Astrocyte (in vitro differentiated cells and primary cell): ENCODE data around the gene PECR.

Experiments used
- EZH2 ChIP-seq: IDR thresholded peaks from 2 replicates; pipeline ENCODE4 v1.6.1; 2012; ENCODE audit warnings: mild to moderate bottlenecking, low read length, inconsistent platforms; ENCODE audit not compliant: insufficient read depth
- TF ChIP-seq, protein P1 (sequence below): IDR thresholded peaks from 2 replicates; pipeline ENCODE4 v1.5.1; 2011; ENCODE audit warnings: low read depth, mild to moderate bottlenecking, inconsistent platforms, low read length, moderate library complexity; ENCODE audit not compliant: insufficient read depth

DNA sequence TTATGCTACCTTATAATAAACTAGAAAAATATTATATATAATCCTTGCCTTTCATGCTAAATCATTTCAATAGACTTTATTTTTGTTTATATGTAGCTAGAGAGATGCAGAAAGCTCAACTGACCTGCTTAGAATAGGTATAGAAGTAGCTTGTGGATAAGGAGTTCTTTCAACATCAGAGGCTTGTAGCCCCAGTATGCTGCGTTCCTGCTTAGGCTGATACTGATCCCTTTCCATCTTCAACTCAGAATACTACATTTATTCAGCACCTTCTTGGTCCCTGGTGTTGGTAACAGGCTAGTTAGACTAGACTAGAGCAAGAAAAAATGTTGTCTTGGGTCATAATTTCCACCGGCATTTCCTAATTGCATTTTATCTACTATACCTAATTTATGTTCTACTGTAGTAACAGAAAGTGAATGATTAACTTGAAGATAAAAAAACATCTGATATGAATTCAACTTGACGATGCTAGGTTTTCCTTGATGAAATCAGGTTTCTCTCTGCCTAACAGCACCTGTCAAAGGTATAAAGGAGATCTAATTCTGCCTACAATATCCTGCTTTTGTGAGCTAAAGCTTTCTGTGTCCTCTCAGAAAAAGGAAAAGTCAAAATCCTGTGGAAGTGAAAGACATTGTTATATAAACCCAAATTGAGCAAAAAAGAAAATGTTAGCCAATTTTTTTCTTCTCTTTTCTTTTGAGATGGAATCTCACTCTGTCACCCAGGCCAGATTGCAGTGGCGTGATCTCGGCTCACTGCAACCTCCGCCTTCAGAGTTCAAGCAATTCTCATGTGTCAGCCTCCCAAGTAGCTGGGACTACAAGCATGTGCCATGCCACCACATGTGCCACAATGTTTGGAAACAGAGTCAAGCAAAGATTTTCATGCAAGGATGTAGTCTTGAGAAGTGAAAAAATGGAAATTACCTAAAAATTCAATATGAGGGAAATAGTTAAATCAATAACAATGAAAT, 5.8 kb downstream of the PECR start:
- TF ChIP-seq, protein P1, sequence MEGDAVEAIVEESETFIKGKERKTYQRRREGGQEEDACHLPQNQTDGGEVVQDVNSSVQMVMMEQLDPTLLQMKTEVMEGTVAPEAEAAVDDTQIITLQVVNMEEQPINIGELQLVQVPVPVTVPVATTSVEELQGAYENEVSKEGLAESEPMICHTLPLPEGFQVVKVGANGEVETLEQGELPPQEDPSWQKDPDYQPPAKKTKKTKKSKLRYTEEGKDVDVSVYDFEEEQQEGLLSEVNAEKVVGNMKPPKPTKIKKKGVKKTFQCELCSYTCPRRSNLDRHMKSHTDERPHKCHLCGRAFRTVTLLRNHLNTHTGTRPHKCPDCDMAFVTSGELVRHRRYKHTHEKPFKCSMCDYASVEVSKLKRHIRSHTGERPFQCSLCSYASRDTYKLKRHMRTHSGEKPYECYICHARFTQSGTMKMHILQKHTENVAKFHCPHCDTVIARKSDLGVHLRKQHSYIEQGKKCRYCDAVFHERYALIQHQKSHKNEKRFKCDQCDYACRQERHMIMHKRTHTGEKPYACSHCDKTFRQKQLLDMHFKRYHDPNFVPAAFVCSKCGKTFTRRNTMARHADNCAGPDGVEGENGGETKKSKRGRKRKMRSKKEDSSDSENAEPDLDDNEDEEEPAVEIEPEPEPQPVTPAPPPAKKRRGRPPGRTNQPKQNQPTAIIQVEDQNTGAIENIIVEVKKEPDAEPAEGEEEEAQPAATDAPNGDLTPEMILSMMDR: no peak
- no peak for TF ChIP-seq EZH2
